ENCODE results near the gene DHRS11. TPM values are rescaled to one million over a fixed set of nuclear protein-coding genes. Genes with fewer than 3 reads are reported as not detected.

The DHRS11 gene, protein sequence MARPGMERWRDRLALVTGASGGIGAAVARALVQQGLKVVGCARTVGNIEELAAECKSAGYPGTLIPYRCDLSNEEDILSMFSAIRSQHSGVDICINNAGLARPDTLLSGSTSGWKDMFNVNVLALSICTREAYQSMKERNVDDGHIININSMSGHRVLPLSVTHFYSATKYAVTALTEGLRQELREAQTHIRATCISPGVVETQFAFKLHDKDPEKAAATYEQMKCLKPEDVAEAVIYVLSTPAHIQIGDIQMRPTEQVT
- 10 to 100 TPM; 12.8 to 15.5 TPM for total RNA-seq

DNA sequence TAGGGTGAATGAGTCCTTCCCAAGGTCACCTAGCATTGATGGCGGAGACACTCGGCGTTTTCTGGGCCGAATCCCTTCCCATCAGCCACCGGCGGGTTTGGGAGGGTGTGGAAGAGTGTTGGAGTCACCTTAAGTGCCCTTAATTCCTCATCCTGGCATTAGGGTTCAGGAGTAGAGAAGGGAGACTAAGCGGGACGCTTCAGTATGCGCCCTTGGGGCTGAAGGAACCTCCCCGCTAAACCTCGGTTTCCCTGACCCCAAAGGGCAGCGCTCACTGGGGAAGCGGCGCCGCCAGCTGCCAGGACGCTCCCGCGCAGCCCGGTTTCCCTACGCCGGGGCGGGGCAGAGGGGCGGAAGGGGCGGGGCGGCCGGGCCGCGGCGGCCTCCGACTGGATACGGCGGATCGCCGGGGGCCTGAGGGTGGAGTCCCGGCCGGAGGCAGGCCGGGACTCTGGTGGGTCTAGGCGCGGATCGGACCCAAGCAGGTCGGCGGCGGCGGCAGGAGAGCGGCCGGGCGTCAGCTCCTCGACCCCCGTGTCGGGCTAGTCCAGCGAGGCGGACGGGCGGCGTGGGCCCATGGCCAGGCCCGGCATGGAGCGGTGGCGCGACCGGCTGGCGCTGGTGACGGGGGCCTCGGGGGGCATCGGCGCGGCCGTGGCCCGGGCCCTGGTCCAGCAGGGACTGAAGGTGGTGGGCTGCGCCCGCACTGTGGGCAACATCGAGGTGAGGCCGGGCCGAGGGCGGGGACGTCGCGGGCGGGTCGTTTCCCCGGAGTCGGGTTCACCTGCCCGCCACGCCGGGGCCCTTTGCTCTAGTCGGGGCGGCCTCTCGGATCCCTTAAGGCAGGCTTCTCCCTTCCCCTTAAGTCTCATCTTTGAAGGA lies at the start of gene DHRS11:
Gene DHRS11, plus strand, starts transcription at position 446 of the 882 bp plus-strand sequence. Its CDS starts 131 bp downstream, at position 577.
- ChIA-PET CTCF (interaction anchor here (2.6 kb wide), 1 partner anchor 11 kb away, joined by 11 read pairs; the partner anchor contains the start of gene MRM1), POLR2A (interaction anchor here (0.8 to 1.8 kb wide), 3 partner anchors 9 to 11 kb away, joined by 3 to 5 read pairs (median 3); partner anchors contain the start of gene MRM1)

DNA sequence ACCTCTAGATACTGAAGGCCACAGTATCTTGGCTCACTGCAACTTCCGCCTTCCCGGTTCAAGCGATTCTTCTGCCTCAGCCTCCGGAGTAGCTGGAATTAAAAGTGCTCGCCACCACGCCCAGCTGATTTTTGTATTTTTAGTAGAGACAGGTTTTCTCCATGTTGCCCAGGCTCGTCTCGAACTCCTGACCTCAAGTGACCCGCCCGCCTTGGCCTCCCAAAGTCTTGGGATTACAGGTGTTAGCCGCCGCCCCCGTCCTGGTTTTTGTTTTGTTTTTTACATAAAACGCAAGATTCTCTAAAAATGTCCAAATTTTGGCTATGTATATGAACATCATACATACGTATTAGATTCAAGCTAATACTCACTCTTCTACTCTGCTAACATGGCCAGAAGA lies 48.9 kb upstream of the DHRS11 start:
- CTCF ChIA-PET, result interaction anchor here (1.2 kb wide), 1 partner anchor 9 kb away, joined by 5 read pairs; no protein-coding TSS in a partner anchor
- POLR2A ChIA-PET, result no interaction called here

DNA sequence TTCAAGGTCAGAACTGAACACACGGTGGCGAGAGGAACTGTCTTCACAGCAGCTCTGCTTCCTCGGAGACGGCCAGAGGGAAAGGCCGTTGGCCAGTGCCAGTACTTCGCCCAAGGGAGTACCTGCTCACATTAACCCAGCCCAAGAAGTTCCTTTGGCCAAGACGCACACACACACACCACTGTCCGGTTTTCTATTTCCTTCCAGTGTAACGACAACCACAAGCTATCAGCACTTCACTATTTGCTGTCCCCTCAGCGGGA lies 47.7 kb upstream of the DHRS11 start:
- ChIA-PET CTCF (interaction anchor here (1.3 kb wide), 1 partner anchor 57 kb away, joined by 4 read pairs; the partner anchor contains the start of gene MRM1), POLR2A (interaction anchor here (0.6 to 4.0 kb wide), 3 partner anchors 9 to 58 kb away, joined by 4 to 44 read pairs (median 15); partner anchors contain the start of genes MRM1, MYO19 and PIGW)

DNA sequence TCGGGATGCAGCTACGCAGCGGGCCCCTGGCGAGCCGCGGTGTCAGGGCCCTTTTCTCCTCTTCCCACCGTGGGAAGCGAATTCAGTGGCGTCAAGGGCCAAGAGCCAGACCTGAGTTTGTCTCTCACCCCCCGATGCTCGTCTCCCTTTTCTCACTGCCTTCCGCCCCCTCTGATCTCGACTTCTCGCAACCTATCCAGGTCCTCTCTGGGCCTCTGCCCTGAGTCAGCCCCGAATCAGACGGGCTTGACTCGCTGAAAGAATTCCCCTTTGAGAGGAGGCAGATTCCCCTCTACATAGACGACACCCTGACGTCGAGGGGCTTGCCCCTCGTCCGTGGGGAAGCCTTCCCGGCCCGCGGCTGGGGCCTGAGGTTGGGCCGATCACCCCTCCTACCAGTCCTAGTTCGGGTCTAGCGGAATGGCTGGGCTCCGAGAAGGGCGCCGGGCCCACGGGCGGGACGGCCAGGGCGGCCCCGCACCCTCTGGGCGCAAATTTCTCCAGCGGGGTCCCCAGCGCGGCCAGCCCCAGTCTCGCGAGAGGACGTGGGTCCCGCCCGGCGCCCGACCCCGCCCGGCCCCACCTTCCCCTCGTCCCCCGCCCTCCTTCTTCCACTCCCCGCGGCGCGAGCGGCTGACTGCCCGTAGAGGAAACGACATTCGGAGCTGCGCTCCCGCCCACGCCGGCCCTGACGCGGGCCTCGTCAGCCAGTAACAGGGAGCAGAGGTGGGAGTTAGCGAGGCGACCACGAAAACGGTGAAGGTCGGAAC lies 47.2 kb upstream of the DHRS11 start, which contains the start of gene GGNBP2:
Gene GGNBP2, plus strand, starts transcription at position 613 of the 770 bp plus-strand sequence. CDS start 806 bp downstream, outside the sequence.
- CTCF ChIA-PET, result interaction anchor here (1.3 kb wide), 1 partner anchor 57 kb away, joined by 4 read pairs; the partner anchor contains the start of gene MRM1
- POLR2A ChIA-PET, result interaction anchor here (0.6 to 4.0 kb wide), 4 partner anchors 9 to 58 kb away, joined by 3 to 44 read pairs (median 10); partner anchors contain the start of genes MRM1, MYO19 and PIGW

DNA sequence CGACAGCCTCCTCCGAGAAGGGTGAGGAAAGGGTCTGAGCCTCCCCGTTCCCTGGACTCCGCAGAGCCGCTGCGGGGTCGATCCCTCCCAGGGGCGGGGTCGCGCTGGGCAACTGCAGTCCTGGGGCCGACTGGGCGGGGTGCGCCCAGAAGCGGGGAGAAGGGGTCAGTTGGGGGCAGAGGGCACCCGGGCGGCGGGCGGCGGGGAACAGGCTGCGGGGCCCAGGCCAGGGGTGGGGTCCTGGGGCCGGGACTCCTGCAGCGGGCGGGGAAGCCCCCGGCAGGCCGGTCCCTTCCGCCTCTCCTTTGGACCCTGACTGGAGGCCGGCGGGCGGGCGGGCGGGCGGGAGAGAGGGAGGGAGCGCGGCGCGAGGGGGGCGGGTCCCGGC lies 46.6 kb upstream of the DHRS11 start:
- POLR2A ChIA-PET, result interaction anchor here (1.0 to 4.0 kb wide), 4 partner anchors 10 to 57 kb away, joined by 3 to 44 read pairs (median 10); partner anchors contain the start of genes MRM1, MYO19 and PIGW
- CTCF ChIA-PET, result interaction anchor here (1.3 to 2.1 kb wide), 2 partner anchors 10 to 56 kb away, joined by 4 to 13 read pairs; partner anchors contain the start of genes MRM1, MYO19 and PIGW

DNA sequence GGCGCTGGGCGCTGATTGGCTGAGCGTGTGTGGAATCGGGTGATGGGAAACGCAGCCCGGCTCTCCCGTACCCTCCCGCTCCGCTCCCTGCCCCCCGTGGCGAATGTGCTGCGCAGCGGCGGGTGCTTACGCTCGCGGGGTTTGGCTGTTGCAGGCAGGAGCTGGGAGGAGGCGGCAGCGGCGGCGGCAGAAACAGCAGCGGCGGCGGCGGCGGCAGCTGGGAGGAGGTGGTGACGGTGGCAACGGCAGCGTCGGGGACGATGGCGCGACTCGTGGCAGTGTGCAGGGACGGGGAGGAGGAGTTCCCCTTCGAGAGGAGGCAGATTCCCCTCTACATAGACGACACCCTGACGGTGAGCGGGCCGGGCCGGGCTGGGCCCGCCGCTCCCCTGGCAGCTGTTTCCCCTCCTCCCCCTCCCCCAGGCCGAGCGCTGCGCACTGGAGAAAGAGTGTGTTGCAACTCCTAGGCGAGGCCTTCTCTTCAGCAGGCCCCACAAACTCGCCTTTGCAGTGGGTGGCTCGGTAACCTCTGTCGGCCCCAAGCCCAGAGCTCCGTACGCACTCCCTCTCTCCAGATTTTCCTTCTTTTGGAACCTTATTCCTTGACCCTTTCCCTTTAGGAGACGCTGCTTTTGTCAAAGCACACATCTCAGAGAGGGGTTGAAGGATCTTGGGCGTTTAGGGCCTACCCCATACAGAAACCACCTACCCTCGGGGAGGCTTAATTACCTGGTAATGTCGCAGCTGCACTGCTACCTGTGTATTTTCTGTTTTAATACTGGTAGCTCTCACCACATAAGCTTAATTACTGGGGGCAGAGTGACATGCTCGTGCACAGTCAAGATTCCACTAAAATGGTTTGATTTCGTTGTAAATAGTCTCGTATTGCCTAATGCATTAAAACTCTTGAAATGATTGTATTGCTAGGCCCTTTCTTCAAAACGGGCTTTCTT lies 45.9 kb upstream of the DHRS11 start:
- CTCF ChIA-PET, result interaction anchor here (0.7 to 2.1 kb wide), 4 partner anchors 11 to 398 kb away, joined by 3 to 13 read pairs (median 3); partner anchors contain the start of genes MYO19 and PIGW
- POLR2A ChIA-PET, result interaction anchor here (0.5 to 4.0 kb wide), 7 partner anchors 10 to 737 kb away, joined by 3 to 44 read pairs (median 3); partner anchors contain the start of genes MRM1, MYO19, PIGW and TAF15

DNA sequence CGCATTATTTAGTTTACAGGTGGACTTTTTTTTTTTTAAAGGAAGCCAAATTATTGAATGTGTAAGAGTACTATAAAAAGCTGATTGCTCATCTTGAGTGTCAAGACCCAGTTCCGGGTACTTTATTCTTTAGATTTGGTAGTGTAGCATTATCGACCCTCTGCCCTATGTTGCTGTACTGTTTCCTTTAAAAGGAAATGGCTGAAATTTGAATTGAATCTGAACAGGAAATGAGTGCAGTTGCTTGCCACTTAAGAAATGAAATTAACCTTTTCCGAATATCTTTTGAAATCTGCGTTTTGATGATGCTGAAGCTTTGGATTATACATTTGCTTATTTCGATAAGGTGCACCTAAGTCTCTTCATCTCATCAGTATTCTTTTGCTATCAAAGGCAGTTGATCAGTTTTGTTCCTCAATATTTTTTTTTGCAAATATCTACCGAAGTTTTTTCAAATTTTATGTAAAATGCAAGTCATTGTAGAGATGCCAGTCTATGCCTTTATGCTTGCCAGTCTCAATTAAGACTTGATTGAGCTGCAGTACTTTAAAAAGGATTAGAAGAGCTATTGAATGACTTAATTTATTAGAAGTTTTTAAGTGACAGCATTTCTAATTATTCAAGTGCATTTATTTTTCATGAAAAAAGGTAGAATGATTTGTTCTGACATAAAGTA lies 45.1 kb upstream of the DHRS11 start:
- CTCF ChIA-PET, result interaction anchor here (0.7 to 2.1 kb wide), 4 partner anchors 11 to 397 kb away, joined by 3 to 13 read pairs (median 3); partner anchors contain the start of genes MYO19 and PIGW
- POLR2A ChIA-PET, result interaction anchor here (0.5 to 4.0 kb wide), 4 partner anchors 10 to 56 kb away, joined by 3 to 44 read pairs (median 9); partner anchors contain the start of genes MRM1, MYO19 and PIGW

DNA sequence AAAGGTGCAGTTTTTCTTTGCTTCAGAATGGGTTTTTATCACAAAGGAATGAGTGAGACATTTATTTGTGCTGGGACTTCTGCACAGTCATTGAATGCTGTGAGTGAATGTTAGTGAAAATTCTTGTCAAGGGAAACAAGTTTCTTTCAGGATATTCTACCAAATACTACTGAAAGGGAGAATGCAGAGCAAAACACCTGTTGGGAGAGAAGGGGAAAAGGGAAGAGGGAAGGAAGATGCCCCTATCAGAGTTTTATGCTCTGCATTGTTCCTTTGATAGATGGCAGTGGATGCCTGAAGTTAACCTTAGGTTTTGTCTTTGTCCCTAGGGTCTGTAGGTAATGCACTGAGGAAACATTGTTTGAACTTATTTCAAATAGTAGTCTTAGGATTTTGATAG lies 43.9 kb upstream of the DHRS11 start:
- POLR2A ChIA-PET, result interaction anchor here (0.6 kb wide), 1 partner anchor 53 kb away, joined by 3 read pairs; no protein-coding TSS in a partner anchor
- CTCF ChIA-PET, result interaction anchor here (0.6 kb wide), 1 partner anchor 14 kb away, joined by 4 read pairs; the partner anchor contains the start of genes MYO19 and PIGW

DNA sequence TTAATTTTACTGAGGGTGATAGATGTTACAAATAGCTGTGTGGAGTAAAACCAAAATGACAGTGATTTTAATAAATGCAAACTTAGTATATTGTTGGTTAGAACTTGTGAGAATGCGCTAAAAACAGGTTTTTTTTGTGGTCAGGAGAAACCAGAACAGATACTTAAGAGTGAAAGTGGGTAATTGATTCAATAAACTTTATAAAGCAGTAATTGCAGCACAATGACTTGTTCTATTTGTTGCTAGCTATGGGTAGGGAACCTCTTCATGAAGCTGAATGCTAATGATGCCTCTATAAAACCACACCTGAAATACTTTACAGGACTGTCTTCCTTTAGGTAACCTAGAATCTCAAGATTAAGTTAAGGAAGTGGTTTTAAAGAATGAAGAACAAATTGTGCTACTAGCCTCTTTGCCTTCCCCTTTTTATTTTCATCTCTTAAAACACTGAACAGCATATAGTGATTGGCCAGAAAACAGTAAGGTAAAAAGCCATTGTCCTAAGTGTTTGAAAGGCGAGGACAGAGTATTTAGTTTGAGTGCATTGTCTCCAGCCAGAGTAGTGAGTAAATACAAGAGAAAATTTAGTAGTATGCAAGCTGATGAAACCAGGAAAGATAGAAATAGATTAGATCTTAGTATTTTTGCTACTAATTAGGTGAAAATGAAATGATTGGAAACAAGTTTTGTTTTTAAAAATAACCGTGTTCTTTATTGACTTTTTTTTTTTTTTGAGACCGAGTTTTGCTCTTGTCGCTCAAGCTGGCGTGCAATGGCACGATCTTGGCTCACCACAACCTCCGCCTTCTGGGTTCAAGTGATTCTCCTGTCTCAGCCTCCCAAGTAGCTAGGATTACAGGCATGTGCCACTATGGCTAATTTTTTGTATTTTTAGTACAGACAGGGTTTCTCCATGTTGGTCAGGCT lies 40.9 kb upstream of the DHRS11 start:
- ChIA-PET CTCF (no interaction called here), POLR2A (interaction anchor here (0.6 to 1.1 kb wide), 5 partner anchors 15 to 96 kb away, joined by 3 to 4 read pairs (median 3); partner anchors contain the start of genes MRM1, MYO19 and PIGW)

DNA sequence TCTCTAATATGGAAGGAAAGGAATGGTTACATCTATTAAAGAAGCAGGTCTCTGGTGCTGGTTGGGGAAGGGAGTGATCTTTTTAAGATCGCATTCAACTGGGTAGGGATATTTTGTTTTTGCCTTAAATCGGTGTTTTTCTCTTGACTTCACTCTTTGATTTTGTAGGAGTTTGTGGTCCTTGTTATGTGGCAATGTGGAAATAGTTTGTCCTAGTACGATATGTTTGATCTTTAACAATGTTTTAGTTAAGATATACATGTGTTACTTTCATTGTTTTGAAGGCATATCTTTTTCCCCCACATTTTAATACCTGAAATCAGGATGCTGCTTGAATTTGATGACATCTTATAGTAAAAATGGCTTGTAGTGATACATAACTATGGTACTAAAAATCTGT lies 38.2 kb upstream of the DHRS11 start:
- ChIA-PET CTCF (interaction anchor here (0.7 kb wide), 1 partner anchor 391 kb away, joined by 4 read pairs; no protein-coding TSS in a partner anchor), POLR2A (interaction anchor here (0.6 kb wide), 1 partner anchor 19 kb away, joined by 3 read pairs; the partner anchor contains the start of gene MYO19)

DNA sequence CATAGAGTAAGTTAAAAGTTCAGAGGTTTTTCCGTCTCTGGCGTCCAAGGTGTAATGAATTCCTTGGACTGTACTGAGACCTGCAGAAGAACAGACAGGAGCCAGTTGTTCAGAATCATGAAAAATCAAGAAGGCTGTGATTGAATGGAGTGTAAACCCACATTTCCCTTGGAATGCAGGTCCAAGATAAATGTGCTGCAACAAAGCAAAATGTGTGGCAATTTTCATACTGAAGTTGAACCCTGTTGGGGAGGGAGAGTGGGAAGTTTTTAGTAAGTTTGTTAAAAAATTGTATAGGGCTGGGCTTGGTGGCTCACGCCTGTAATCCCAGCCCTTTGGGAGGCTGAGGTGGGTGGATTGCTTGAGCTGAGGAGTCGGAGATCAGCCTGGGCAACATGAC lies 25.6 kb upstream of the DHRS11 start:
- POLR2A ChIA-PET, result interaction anchor here (0.6 kb wide), 1 partner anchor 16 kb away, joined by 4 read pairs; no protein-coding TSS in a partner anchor
- CTCF ChIA-PET, result interaction anchor here (0.9 kb wide), 1 partner anchor 27 kb away, joined by 4 read pairs; no protein-coding TSS in a partner anchor

DNA sequence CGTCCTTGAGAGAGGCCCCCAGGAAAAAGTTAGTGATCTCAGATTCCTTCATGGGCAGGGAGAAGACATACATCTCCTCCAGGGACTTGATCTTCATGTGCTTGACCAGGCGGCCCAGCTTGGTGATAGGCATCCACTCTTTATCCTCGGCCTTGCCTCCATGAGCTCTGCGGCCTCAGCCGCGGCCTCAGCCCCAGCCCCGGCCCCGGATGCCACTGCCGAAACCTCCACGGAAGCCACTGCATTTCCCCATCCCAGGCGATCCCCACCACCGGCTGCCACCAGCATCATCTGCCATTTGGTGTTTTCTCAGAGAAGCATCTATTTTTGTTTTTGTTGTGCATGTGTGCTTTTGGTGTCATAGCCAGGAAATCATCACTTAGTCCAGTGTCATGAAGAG lies 16.7 kb upstream of the DHRS11 start:
- POLR2A ChIA-PET, result interaction anchor here (0.6 kb wide), 1 partner anchor 379 kb away, joined by 11 read pairs; no protein-coding TSS in a partner anchor
- CTCF ChIA-PET, result no interaction called here

DNA sequence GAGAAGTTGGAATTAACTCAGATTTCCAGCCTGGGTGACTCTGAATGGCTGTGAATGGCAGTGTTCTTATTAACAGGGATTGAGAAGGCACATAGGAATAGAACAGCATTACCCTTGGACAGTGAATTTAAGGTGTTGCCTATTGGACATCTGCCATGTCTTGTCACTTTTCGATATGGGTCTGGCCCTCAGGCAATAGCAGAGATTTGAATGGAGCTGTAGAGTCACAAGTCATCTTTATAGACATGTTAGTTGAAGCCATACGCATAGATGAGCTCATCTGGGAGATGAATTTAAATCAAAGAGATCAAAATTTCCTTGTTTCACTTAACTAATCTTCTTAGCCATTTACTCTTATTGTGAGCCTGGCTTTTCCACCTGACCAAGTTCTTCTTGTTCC lies 14.9 kb upstream of the DHRS11 start:
- ChIA-PET POLR2A (no interaction called here), CTCF (no interaction called here)

DNA sequence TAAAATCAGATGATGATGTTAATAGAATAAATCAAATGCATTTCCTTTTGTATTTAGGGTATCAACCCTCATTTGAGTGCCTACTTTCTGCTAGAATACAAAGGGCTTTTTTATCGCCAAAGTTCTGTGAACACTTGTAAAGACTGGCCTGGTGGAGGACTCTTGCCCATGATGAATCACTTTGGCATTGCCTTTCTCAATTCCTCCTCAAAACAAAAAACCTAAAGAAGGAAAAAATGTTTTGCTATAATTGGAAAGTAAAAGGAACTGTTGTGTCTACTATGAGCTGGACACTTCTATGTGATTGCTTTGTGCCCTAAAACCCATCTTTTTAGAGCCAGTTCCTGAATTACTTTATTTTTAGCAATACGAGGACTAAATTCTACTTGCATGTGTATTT lies 13.0 kb upstream of the DHRS11 start:
- POLR2A ChIA-PET, result interaction anchor here (1.1 kb wide), 1 partner anchor 20 kb away, joined by 3 read pairs; no protein-coding TSS in a partner anchor
- CTCF ChIA-PET, result no interaction called here

DNA sequence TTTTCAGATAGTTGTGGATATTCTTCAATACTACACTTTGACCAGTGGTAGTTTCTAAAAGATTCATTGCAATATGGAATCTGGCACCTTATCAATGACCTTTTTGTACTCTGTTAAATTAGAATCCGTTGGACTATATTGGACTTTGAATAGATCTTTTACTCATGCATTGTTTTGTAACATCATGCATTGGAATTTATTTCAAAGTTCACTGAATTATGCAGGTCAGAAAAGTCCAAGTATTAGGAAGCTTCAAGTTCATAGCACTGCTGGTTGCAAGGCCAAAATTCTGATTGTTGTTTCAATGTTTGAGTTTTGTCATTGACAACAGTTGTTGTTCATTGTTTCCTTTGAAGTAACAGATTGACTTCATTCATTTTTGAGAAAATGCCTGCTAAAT lies 7.9 kb upstream of the DHRS11 start:
- ChIA-PET POLR2A (no interaction called here), CTCF (no interaction called here)

Measured in activated CD8-positive, alpha-beta memory T cell treated with anti-CD3 and anti-CD28 coated beads for 36 hours (primary cell).